Vagina (tissue), 2 donors: ENCODE data around the gene SF3B2. TPM values are rescaled to one million over a fixed set of nuclear protein-coding genes. Genes with fewer than 3 reads are reported as not detected.

ENCODE experiments used
- DNase-seq, 2 donors: peaks; one replicate each; pipeline ENCODE4 v3.0.0-alpha.2; 2017; ENCODE audit errors: extremely low spot score in 2 of 2
- H3K27ac ChIP-seq: fragments of 200-600 bp; sonication (generic); one replicate; pipeline ENCODE4 v1.5.1; 2019
- H3K27me3 ChIP-seq: fragments of 200-600 bp; sonication (generic); one replicate; pipeline ENCODE4 v1.5.1; 2019
- H3K36me3 ChIP-seq, 2 donors: fragments of 200-600 bp; sonication (generic); one replicate each; pipeline ENCODE4 v1.5.1; 2017 to 2019
- H3K4me1 ChIP-seq: fragments of 200-600 bp; sonication (generic); one replicate; pipeline ENCODE4 v1.5.1; 2019
- H3K4me3 ChIP-seq, 2 donors: fragments of 200-600 bp; sonication (generic); 1 replicate in 1 of 2; 2 replicates in 1 of 2; pipeline ENCODE4 v1.5.1; 2016 to 2019
- H3K9me3 ChIP-seq: fragments of 200-600 bp; sonication (generic); one replicate; pipeline ENCODE4 v1.5.1; 2019
- CTCF ChIP-seq, 3 experiments: fragments of 450-650 bp in 2 of 3; fragments of 200-600 bp in 1 of 3; sonication (generic) in 1 of 3; IDR thresholded peaks; one replicate each; pipeline ENCODE4 v1.5.1; 2017 to 2019; ENCODE audit warnings: antibody characterized with exemption in 3 of 3, mild to moderate bottlenecking in 2 of 3, moderate library complexity in 2 of 3
- POLR2A ChIP-seq, 2 donors: fragments of 450-650 bp; IDR thresholded peaks; one replicate each; pipeline ENCODE4 v1.6.1; 2017; ENCODE audit warnings: antibody characterized with exemption in 2 of 2, mild to moderate bottlenecking in 2 of 2, moderate library complexity in 2 of 2
- POLR2AphosphoS5 ChIP-seq, 2 donors: sonication (generic); formaldehyde crosslinking; IDR thresholded peaks; one replicate each; pipeline ENCODE4 v1.9.0; 2017; ENCODE audit warnings: antibody characterized with exemption in 2 of 2, mild to moderate bottlenecking in 2 of 2, low read depth in 1 of 2; ENCODE audit not compliant: insufficient read depth in 1 of 2
- intact Hi-C: fragments of 100-400 bp; cut with DNase I; formaldehyde crosslinking; loops from one replicate; pipeline ENCODE4 v1.15.1; 2023
- total RNA-seq: library from RNA; depleted of rRNA; stranded (reverse); fragments of >200 nt; gene quantifications from one replicate; pipeline ENCODE4 v1.2.3, GENCODE V29; 2016

SF3B2 gene
- total RNA-seq, 1 donor from 2014 or later, result 107 TPM

DNA sequence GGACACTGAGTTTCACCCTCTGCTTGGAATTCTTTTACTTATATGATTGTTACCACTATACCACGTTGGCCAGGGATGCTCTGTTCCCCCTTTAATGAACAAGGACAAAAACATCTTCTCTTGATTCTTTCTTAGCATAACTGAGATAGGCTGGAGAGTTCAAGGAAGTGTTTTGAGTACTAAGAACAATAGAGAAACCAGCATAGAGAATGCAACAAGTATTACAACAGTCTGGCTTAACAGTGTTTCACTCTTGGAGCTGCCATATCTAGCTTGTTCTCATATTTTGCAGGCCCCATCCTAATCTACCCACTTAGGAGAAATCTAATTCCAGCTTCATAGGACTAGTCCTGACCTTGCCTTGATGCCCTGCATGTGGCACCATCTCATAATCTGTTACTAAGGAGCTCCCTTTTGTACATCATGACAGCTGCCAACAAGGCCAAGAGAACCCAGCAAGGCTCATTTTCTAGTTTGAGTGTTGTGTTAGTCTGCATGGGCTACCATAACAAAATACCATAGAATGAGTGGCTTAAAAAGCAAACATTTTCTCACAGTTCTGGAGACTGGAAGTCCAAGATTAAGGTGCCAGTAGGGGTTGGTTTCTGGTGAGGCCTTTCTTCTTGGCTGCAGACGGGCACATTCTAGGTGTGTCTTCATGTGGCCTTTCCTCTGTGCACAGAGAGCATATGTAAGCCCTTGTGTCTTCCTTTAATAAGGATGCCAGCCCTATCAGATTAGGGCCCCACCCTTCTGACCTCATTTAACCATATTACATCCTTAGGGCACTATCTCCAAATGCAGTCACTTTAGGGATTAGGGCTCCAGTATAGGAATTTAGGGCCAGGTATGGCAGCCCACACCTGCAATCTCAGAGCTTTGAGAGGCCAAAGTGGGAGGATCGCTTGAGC lies 55.7 kb downstream of the SF3B2 start:
- DNase-seq, result no peak
- no peaks in the 10 kb centered on the region for H3K27me3 ChIP-seq
- peaks cover 21% of the 10 kb centered on the region for H3K4me1 ChIP-seq
- no peak overlapping the region for H3K27ac ChIP-seq
- no peaks in the 10 kb centered on the region for H3K36me3 ChIP-seq
- intact Hi-C loops, result no loop called here
- TF ChIP-seq POLR2A (IDR thresholded peaks at IDR 0.05), result no peak
- no peak for TF ChIP-seq CTCF (IDR thresholded peaks at IDR 0.05)
- no peak for TF ChIP-seq POLR2AphosphoS5 (IDR thresholded peaks at IDR 0.05; ENCODE audit: insufficient read depth in 1 of 2, low read depth in 1 of 2)
- no peak overlapping the region for H3K4me3 ChIP-seq
- no peaks in the 10 kb centered on the region for H3K9me3 ChIP-seq

GRCh38 chr11:66109294-66109693 lies 57.1 kb downstream of the SF3B2 start:
- intact Hi-C loops, result no loop called here
- peaks cover 33% of the 10 kb centered on the region for H3K4me1 ChIP-seq
- no peak overlapping the region for H3K4me3 ChIP-seq

GRCh38 chr11:66111158-66111557 lies 59.0 kb downstream of the SF3B2 start:
- no peak for DNase-seq
- Histone ChIP-seq H3K27me3 (no peaks in the 10 kb centered on the region), H3K27ac (no peak overlapping the region), H3K4me3 (no peak overlapping the region), H3K4me1 (peaks cover 43% of the 10 kb centered on the region), H3K9me3 (no peaks in the 10 kb centered on the region), H3K36me3 (no peaks in the 10 kb centered on the region)
- TF ChIP-seq POLR2A (IDR thresholded peaks at IDR 0.05) (no peak), POLR2AphosphoS5 (IDR thresholded peaks at IDR 0.05; ENCODE audit: insufficient read depth in 1 of 2, low read depth in 1 of 2) (no peak), CTCF (IDR thresholded peaks at IDR 0.05) (no peak)
- intact Hi-C loops, result no loop called here

More at GRCh38 chr11:66109294-66109693, 57.1 kb downstream of the SF3B2 start:
- TF ChIP-seq CTCF (IDR thresholded peaks at IDR 0.05) (no peak), POLR2AphosphoS5 (IDR thresholded peaks at IDR 0.05; ENCODE audit: insufficient read depth in 1 of 2, low read depth in 1 of 2) (no peak), POLR2A (IDR thresholded peaks at IDR 0.05) (no peak)
- no peaks in the 10 kb centered on the region for H3K27me3 ChIP-seq
- no peaks in the 10 kb centered on the region for H3K36me3 ChIP-seq
- no peak for DNase-seq
- H3K27ac ChIP-seq, result no peak overlapping the region
- H3K9me3 ChIP-seq, result no peaks in the 10 kb centered on the region

- DNase-seq, result no peak
- H3K27ac ChIP-seq, result no peak overlapping the region
- H3K4me1 ChIP-seq, result peaks cover 43% of the 10 kb centered on the region
- H3K4me3 ChIP-seq, result no peak overlapping the region
- no peaks in the 10 kb centered on the region for H3K9me3 ChIP-seq
- H3K36me3 ChIP-seq, result no peaks in the 10 kb centered on the region
- TF ChIP-seq POLR2AphosphoS5 (IDR thresholded peaks at IDR 0.05; ENCODE audit: insufficient read depth in 1 of 2, low read depth in 1 of 2), result no peak
- TF ChIP-seq POLR2A (IDR thresholded peaks at IDR 0.05), result no peak
- no peak for TF ChIP-seq CTCF (IDR thresholded peaks at IDR 0.05)
- intact Hi-C loops, result no loop called here
- H3K27me3 ChIP-seq, result no peaks in the 10 kb centered on the region
Observed at GRCh38 chr11:66112041-66112491, 59.9 kb downstream of the SF3B2 start.
